Endothelial cell of umbilical vein (primary cell): Measurements from ENCODE around the gene DUS1L. TPM values are rescaled to one million over a fixed set of nuclear protein-coding genes. Genes with fewer than 3 reads are reported as not detected.

ENCODE experiments used
- BruUV-seq: library from RNA; stranded (reverse); fragments of 400-500 nt; replicated peaks from 2 replicates; lab custom pipeline; 2021; lab: Mats Ljungman, UMichigan
- CTCF ChIA-PET: fragments of 300-600, 350-600 bp; sonication (Branson Sonifier 250); formaldehyde crosslinking; loops from one replicate; lab custom pipeline; 2021; ENCODE audit warnings: antibody characterized with exemption, inconsistent platforms; lab: Charles Lee
- POLR2A ChIA-PET: fragments of 300-600, 350-600 bp; sonication (Branson Sonifier 250); formaldehyde crosslinking; loops from one replicate; lab custom pipeline; 2021; ENCODE audit warnings: antibody characterized with exemption, inconsistent platforms; lab: Charles Lee
- DNase-seq: peaks from one replicate; pipeline ENCODE4 v3.0.0-alpha.2; 2011; ENCODE audit warnings: low read depth, low spot score
- FAIRE-seq: peaks from 2 replicates; lab custom pipeline; 2011; peaks lifted over from hg19 to GRCh38; lab: Jason Lieb, UNC
- H2AFZ ChIP-seq: 2 replicates; pipeline ENCODE4 v1.6.0; 2012; ENCODE audit warnings: low read depth, low read length, control low read depth, inconsistent platforms
- H3K27ac ChIP-seq: 2 replicates; pipeline ENCODE4 v1.5.1; 2011; ENCODE audit warnings: low read depth, mild to moderate bottlenecking, control low read depth, low read length, moderate library complexity; ENCODE audit not compliant: insufficient read depth
- H3K27me3 ChIP-seq, 2 experiments: 2 replicates each; pipeline versions ENCODE4 v1.6.0 to v1.6.1; 2011; ENCODE audit warnings: low read length in 2 of 2, mixed read lengths in 1 of 2; ENCODE audit not compliant: control insufficient read depth in 2 of 2, insufficient read depth in 2 of 2
- H3K36me3 ChIP-seq, 2 experiments: 2 replicates in 1 of 2; 3 replicates in 1 of 2; pipeline ENCODE4 v1.5.1; 2011; ENCODE audit warnings: low read length in 2 of 2, mild to moderate bottlenecking in 1 of 2, moderate library complexity in 1 of 2; ENCODE audit not compliant: control insufficient read depth in 2 of 2, insufficient read depth in 2 of 2; ENCODE audit errors: extremely low read depth in 1 of 2
- H3K4me1 ChIP-seq: 3 replicates; pipeline ENCODE4 v1.5.1; 2011; ENCODE audit warnings: mild to moderate bottlenecking, low read length; ENCODE audit not compliant: control insufficient read depth, insufficient read depth; ENCODE audit errors: extremely low read depth
- H3K4me2 ChIP-seq: 2 replicates; pipeline ENCODE4 v1.6.1; 2011; ENCODE audit warnings: low read length, control low read depth, mixed read lengths; ENCODE audit not compliant: insufficient read depth
- H3K4me3 ChIP-seq, 3 experiments: fragments of 200-600 bp in 1 of 3; sonication (generic), shearing (Covaris generic) in 1 of 3; replicated peaks in 1 of 3; 2 replicates each; pipeline ENCODE4 v1.5.1; 2011 to 2016; ENCODE audit warnings: control low read depth in 3 of 3, low read length in 3 of 3, mild to moderate bottlenecking in 2 of 3, inconsistent platforms in 1 of 3, low read depth in 1 of 3, moderate library complexity in 1 of 3; ENCODE audit not compliant: insufficient read depth in 1 of 3
- H3K79me2 ChIP-seq: 2 replicates; pipeline ENCODE4 v1.6.0; 2012; ENCODE audit warnings: low read length, inconsistent platforms; ENCODE audit not compliant: control insufficient read depth, insufficient read depth
- H3K9ac ChIP-seq: replicated peaks from 2 replicates; pipeline ENCODE3; 2011; ENCODE audit warnings: low read length, control low read depth; ENCODE audit not compliant: insufficient read depth; ENCODE audit errors: extremely low read depth
- H3K9me1 ChIP-seq: replicated peaks from 3 replicates; pipeline ENCODE4 v1.6.0; 2011; ENCODE audit warnings: mild to moderate bottlenecking, low read length; ENCODE audit not compliant: control insufficient read depth, insufficient read depth; ENCODE audit errors: extremely low read depth
- H3K9me3 ChIP-seq: replicated peaks from 2 replicates; pipeline ENCODE4 v1.5.1; 2012; ENCODE audit warnings: low read length, inconsistent platforms; ENCODE audit not compliant: control insufficient read depth, insufficient read depth
- H4K20me1 ChIP-seq: replicated peaks from 2 replicates; pipeline ENCODE3; 2011; ENCODE audit warnings: mild to moderate bottlenecking, low read length; ENCODE audit not compliant: control insufficient read depth, insufficient read depth; ENCODE audit errors: extremely low read depth
- EZH2 ChIP-seq: IDR thresholded peaks from 2 replicates; pipeline ENCODE4 v1.6.1; 2012; ENCODE audit warnings: borderline replicate concordance, low read depth, mild to moderate bottlenecking, moderate library complexity, low read length, inconsistent platforms; ENCODE audit not compliant: severe bottlenecking
- FOS ChIP-seq: IDR thresholded peaks from 2 replicates; pipeline ENCODE4 v1.6.1; 2011; ENCODE audit warnings: mild to moderate bottlenecking, low read length, moderate library complexity, borderline replicate concordance; ENCODE audit not compliant: insufficient read depth
- GATA2 ChIP-seq: IDR thresholded peaks from 2 replicates; pipeline ENCODE4 v1.7.0; 2011; ENCODE audit warnings: low read depth, mild to moderate bottlenecking, moderate library complexity, mixed read lengths, low read length; ENCODE audit not compliant: insufficient read length, insufficient read depth
- JUN ChIP-seq: IDR thresholded peaks from 2 replicates; pipeline ENCODE4 v1.6.1; 2011; ENCODE audit warnings: borderline replicate concordance, low read depth; ENCODE audit not compliant: insufficient read length, insufficient read depth
- MAX ChIP-seq: IDR thresholded peaks from 2 replicates; pipeline ENCODE4 v1.6.1; 2011; ENCODE audit not compliant: insufficient read depth, insufficient read length
- MYC ChIP-seq: IDR thresholded peaks from one replicate; pipeline ENCODE4 v1.6.1; 2011; ENCODE audit warnings: mild to moderate bottlenecking, low read depth, low read length
- POLR2A ChIP-seq: IDR thresholded peaks from 2 replicates; pipeline ENCODE4 v1.6.1; 2012; ENCODE audit warnings: low read depth, mild to moderate bottlenecking, control low read depth, low read length
- POLR2AphosphoS5 ChIP-seq: IDR thresholded peaks from 2 replicates; pipeline ENCODE4 v1.6.1; 2012; ENCODE audit warnings: low read depth, mild to moderate bottlenecking, control low read depth, low read length, moderate library complexity; ENCODE audit not compliant: insufficient read depth
- dilution Hi-C: fragments of 300-500 bp; cut with MboI; formaldehyde crosslinking; loops from one replicate; pipeline ENCODE4 v1.15.0; 2019; ENCODE audit warnings: low sequenced_read_pairs; ENCODE audit not compliant: extremely low pct_ligation_motif_present
- intact Hi-C: fragments of 100-400 bp; cut with micrococcal nuclease; formaldehyde crosslinking; loops from one replicate; pipeline ENCODE4 v1.10.0; 2022
- polyA plus RNA-seq, 4 experiments: library from polyadenylated mRNA; depleted of rRNA in 3 of 4; stranded (reverse) in 3 of 4; unstranded in 1 of 4; fragments of >200 nt; gene quantifications; 2 replicates each; pipeline versions ENCODE4 v1.2.1 to v1.2.3, GENCODE V29; 2011 to 2012; ENCODE audit warnings: missing spikeins in 1 of 4
- total RNA-seq: library from RNA; stranded (reverse); gene quantifications from 2 replicates; pipeline ENCODE4 v1.2.3, GENCODE V29; 2021
- TF ChIP-seq, protein P1 (sequence below), 2 donors: IDR thresholded peaks; 1 replicate in 1 of 2; 2 replicates in 1 of 2; pipeline ENCODE4 v1.5.1; 2011; ENCODE audit warnings: low read length in 2 of 2, mild to moderate bottlenecking in 2 of 2, moderate library complexity in 2 of 2, control low read depth in 1 of 2, inconsistent platforms in 1 of 2, low read depth in 1 of 2; ENCODE audit not compliant: insufficient read depth in 1 of 2; ENCODE audit errors: extremely low read depth in 1 of 2

DUS1L gene
- total and polyA plus RNA-seq, 2 donors (not counting 3 experiments of a cell fraction or from before 2014, with no cell fraction given) = 60.1 to 92.9 TPM

- FAIRE-seq = no peak
- Histone ChIP-seq H3K4me2 (no peak overlapping the region), H3K4me1 (peaks cover 12% of the 10 kb centered on the region), H4K20me1 (no peaks in the 10 kb centered on the region), H3K4me3 (no peak overlapping the region), H3K79me2 (peaks cover 4% of the 10 kb centered on the region), H3K27ac (no peak overlapping the region), H3K36me3 (no peaks in the 10 kb centered on the region), H2AFZ (no peak overlapping the region), H3K9me3 (no peaks in the 10 kb centered on the region), H3K9me1 (no peaks in the 10 kb centered on the region), H3K9ac (no peak overlapping the region), H3K27me3 (no peaks in the 10 kb centered on the region)
- intact Hi-C loops = loop anchor here (10.0 kb wide), 1 partner anchor 186 kb away; the partner anchor contains the start of gene CCDC57
- ChIA-PET POLR2A (no interaction called here), CTCF (interaction anchor here (1.3 to 4.2 kb wide), 4 partner anchors 8 to 126 kb away, joined by 4 to 127 read pairs (median 34); partner anchors contain the start of genes CENPX, DCXR, LRRC45 and NOTUM)
- no peak for TF ChIP-seq GATA2
- no peak for TF ChIP-seq FOS
- no peak for TF ChIP-seq POLR2A
- TF ChIP-seq POLR2AphosphoS5 = no peak
- no peak for TF ChIP-seq MYC
- TF ChIP-seq MAX = no peak
- TF ChIP-seq, protein P1, sequence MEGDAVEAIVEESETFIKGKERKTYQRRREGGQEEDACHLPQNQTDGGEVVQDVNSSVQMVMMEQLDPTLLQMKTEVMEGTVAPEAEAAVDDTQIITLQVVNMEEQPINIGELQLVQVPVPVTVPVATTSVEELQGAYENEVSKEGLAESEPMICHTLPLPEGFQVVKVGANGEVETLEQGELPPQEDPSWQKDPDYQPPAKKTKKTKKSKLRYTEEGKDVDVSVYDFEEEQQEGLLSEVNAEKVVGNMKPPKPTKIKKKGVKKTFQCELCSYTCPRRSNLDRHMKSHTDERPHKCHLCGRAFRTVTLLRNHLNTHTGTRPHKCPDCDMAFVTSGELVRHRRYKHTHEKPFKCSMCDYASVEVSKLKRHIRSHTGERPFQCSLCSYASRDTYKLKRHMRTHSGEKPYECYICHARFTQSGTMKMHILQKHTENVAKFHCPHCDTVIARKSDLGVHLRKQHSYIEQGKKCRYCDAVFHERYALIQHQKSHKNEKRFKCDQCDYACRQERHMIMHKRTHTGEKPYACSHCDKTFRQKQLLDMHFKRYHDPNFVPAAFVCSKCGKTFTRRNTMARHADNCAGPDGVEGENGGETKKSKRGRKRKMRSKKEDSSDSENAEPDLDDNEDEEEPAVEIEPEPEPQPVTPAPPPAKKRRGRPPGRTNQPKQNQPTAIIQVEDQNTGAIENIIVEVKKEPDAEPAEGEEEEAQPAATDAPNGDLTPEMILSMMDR (IDR thresholded peaks at IDR 0.05; ENCODE audit: extremely low read depth in 1 of 2, insufficient read depth in 1 of 2, low read depth in 1 of 2, low read length in 2 of 2) = no peak
- no peak for TF ChIP-seq EZH2
- no peak for TF ChIP-seq JUN
- dilution Hi-C loops = no loop called here
- no TSS peak for BruUV-seq
- no peak for DNase-seq
These were observed 36.6 kb downstream of the DUS1L start for GRCh38 chr17:82028966-82029365.
